H1 (cell line): Measurements from ENCODE around the gene AOPEP. TPM values are rescaled to one million over a fixed set of nuclear protein-coding genes. Genes with fewer than 3 reads are reported as not detected.
A peak's percentile ranks its signal among the peaks of the same experiment; 100 is the strongest.

Source experiments
- CTCF ChIA-PET: fragments of 300-600 bp; sonication (Branson Sonifier 250); formaldehyde crosslinking; loops from one replicate; lab custom pipeline; 2021; ENCODE audit not compliant: partially characterized antibody; lab: Charles Lee
- POLR2A ChIA-PET: fragments of 300-600 bp; sonication (Branson Sonifier 250); formaldehyde crosslinking; loops from one replicate; lab custom pipeline; 2021; ENCODE audit warnings: inconsistent platforms; ENCODE audit not compliant: partially characterized antibody; lab: Charles Lee
- DNase-seq, 2 experiments: peaks; one replicate each; pipeline versions ENCODE4 v3.0.0 to v3.0.0-alpha.2; 2010 to 2022; ENCODE audit warnings: low spot score in 2 of 2, low read depth in 1 of 2, mixed read lengths in 1 of 2
- FAIRE-seq: peaks from 2 replicates; lab custom pipeline; 2011; peaks lifted over from hg19 to GRCh38; lab: Jason Lieb, UNC
- H2AFZ ChIP-seq: 2 replicates; pipeline ENCODE4 v1.8.1; 2012; ENCODE audit warnings: low read length, inconsistent platforms
- H2AK5ac ChIP-seq: 2 replicates; pipeline ENCODE4 v1.6.1; 2013; ENCODE audit warnings: low read depth, low read length
- H2BK120ac ChIP-seq: replicated peaks from 2 replicates; pipeline ENCODE3; 2013; ENCODE audit warnings: low read depth, low read length, inconsistent platforms
- H2BK12ac ChIP-seq: 2 replicates; pipeline ENCODE4 v1.6.1; 2013; ENCODE audit warnings: low read depth, low read length
- H2BK15ac ChIP-seq: 2 replicates; pipeline ENCODE4 v1.6.1; 2013; ENCODE audit warnings: low read length
- H2BK20ac ChIP-seq: 2 replicates; pipeline ENCODE4 v1.6.1; 2013; ENCODE audit warnings: low read length
- H2BK5ac ChIP-seq: 2 replicates; pipeline ENCODE4 v1.6.1; 2013; ENCODE audit warnings: low read depth, low read length
- H3K14ac ChIP-seq: 2 replicates; pipeline ENCODE4 v1.6.1; 2013; ENCODE audit warnings: inconsistent platforms; ENCODE audit not compliant: insufficient read length
- H3K18ac ChIP-seq: 2 replicates; pipeline ENCODE4 v1.6.1; 2013; ENCODE audit warnings: low read length; ENCODE audit errors: extremely low read depth
- H3K23ac ChIP-seq: 2 replicates; pipeline ENCODE4 v1.6.1; 2013; ENCODE audit warnings: inconsistent platforms; ENCODE audit not compliant: insufficient read length
- H3K23me2 ChIP-seq: 2 replicates; pipeline ENCODE4 v1.6.1; 2013; ENCODE audit warnings: low read depth, low read length
- H3K27ac ChIP-seq: 2 replicates; pipeline ENCODE4 v1.6.1; 2011; ENCODE audit warnings: low read depth, low read length, inconsistent platforms
- H3K27me3 ChIP-seq, 4 experiments: replicated peaks in 1 of 4; 1 replicate in 1 of 4; 2 replicates in 3 of 4; pipeline versions ENCODE4 v1.6.1 to v1.8.1; 2011 to 2013; ENCODE audit warnings: low read length in 3 of 4, mild to moderate bottlenecking in 3 of 4, inconsistent platforms in 2 of 4, mixed read lengths in 2 of 4, moderate library complexity in 1 of 4; ENCODE audit not compliant: control insufficient read depth in 3 of 4, insufficient read depth in 3 of 4; ENCODE audit errors: extremely low read depth in 1 of 4
- H3K36me3 ChIP-seq, 4 experiments: 2 replicates each; pipeline versions ENCODE4 v1.6.1 to v1.8.1; 2011 to 2013; ENCODE audit warnings: mild to moderate bottlenecking in 4 of 4, low read length in 3 of 4, moderate library complexity in 2 of 4, control low read depth in 1 of 4, inconsistent platforms in 1 of 4; ENCODE audit not compliant: insufficient read depth in 4 of 4, control insufficient read depth in 2 of 4
- H3K4ac ChIP-seq: replicated peaks from 2 replicates; pipeline ENCODE3; 2013; ENCODE audit warnings: low read length, low read depth, mixed read lengths, inconsistent platforms; ENCODE audit not compliant: insufficient read length
- H3K4me1 ChIP-seq, 4 experiments: replicated peaks in 1 of 4; 1 replicate in 1 of 4; 2 replicates in 3 of 4; pipeline versions ENCODE4 v1.6.1 to v1.8.1; 2011 to 2013; ENCODE audit warnings: low read length in 3 of 4, inconsistent platforms in 2 of 4, mixed read lengths in 1 of 4; ENCODE audit not compliant: insufficient read depth in 4 of 4, control insufficient read depth in 3 of 4
- H3K4me2 ChIP-seq, 2 experiments: 2 replicates each; pipeline versions ENCODE4 v1.6.1 to v1.8.1; 2011 to 2013; ENCODE audit warnings: low read depth in 2 of 2, low read length in 2 of 2, control low read depth in 1 of 2, inconsistent platforms in 1 of 2, mild to moderate bottlenecking in 1 of 2; ENCODE audit not compliant: insufficient read depth in 1 of 2
- H3K4me3 ChIP-seq, 4 experiments: fragments of 200-600, 300-600 bp in 1 of 4; sonication (generic), shearing (Covaris generic), sonication (Bioruptor Twin) in 1 of 4; 2 replicates each; pipeline versions ENCODE4 v1.5.1 to v1.8.1; 2011 to 2016; ENCODE audit warnings: low read length in 4 of 4, low read depth in 3 of 4, control low read depth in 2 of 4, inconsistent platforms in 2 of 4, mild to moderate bottlenecking in 2 of 4, mixed read lengths in 1 of 4, moderate library complexity in 1 of 4; ENCODE audit not compliant: insufficient read depth in 2 of 4; ENCODE audit errors: extremely low read depth in 1 of 4
- H3K56ac ChIP-seq: replicated peaks from 2 replicates; pipeline ENCODE3; 2013; ENCODE audit warnings: low read depth, mild to moderate bottlenecking, mixed read lengths, low read length, inconsistent platforms; ENCODE audit not compliant: insufficient read length
- H3K79me1 ChIP-seq: 2 replicates; pipeline ENCODE4 v1.6.1; 2013; ENCODE audit warnings: low read depth, low read length, control low read depth
- H3K79me2 ChIP-seq, 2 experiments: 2 replicates each; pipeline versions ENCODE4 v1.6.1 to v1.8.1; 2012 to 2013; ENCODE audit warnings: low read length in 2 of 2, mild to moderate bottlenecking in 2 of 2, inconsistent platforms in 1 of 2; ENCODE audit not compliant: insufficient read depth in 2 of 2, control insufficient read depth in 1 of 2
- H3K9ac ChIP-seq, 4 experiments: replicated peaks in 1 of 4; 1 replicate in 1 of 4; 2 replicates in 3 of 4; pipeline versions ENCODE4 v1.6.1 to v1.8.1; 2011 to 2013; ENCODE audit warnings: low read depth in 3 of 4, low read length in 3 of 4, control low read depth in 2 of 4, mild to moderate bottlenecking in 2 of 4, moderate library complexity in 2 of 4, inconsistent platforms in 1 of 4; ENCODE audit errors: extremely low read depth in 1 of 4
- H3K9me3 ChIP-seq, 2 experiments: 2 replicates each; pipeline versions ENCODE4 v1.6.1 to v1.8.1; 2012 to 2013; ENCODE audit warnings: mild to moderate bottlenecking in 2 of 2, moderate library complexity in 2 of 2, control low read depth in 1 of 2, inconsistent platforms in 1 of 2, low read depth in 1 of 2, low read length in 1 of 2, mixed read lengths in 1 of 2; ENCODE audit not compliant: insufficient read depth in 2 of 2
- H4K20me1 ChIP-seq, 2 experiments: replicated peaks in 1 of 2; 2 replicates each; pipeline versions ENCODE3 to v1.8.1; 2011 to 2013; ENCODE audit warnings: inconsistent platforms in 2 of 2, low read length in 2 of 2, mild to moderate bottlenecking in 1 of 2; ENCODE audit not compliant: insufficient read depth in 2 of 2, control insufficient read depth in 1 of 2
- H4K5ac ChIP-seq: 2 replicates; pipeline ENCODE4 v1.6.1; 2013; ENCODE audit warnings: low read length, low read depth, mixed read lengths, inconsistent platforms; ENCODE audit not compliant: insufficient read length
- H4K8ac ChIP-seq: 2 replicates; pipeline ENCODE4 v1.8.0; 2013; ENCODE audit warnings: mild to moderate bottlenecking, moderate library complexity, low read length, inconsistent platforms; ENCODE audit not compliant: insufficient read depth; ENCODE audit errors: extremely low read depth
- H4K91ac ChIP-seq: replicated peaks from 2 replicates; pipeline ENCODE3; 2013; ENCODE audit warnings: low read length, mixed read lengths, inconsistent platforms; ENCODE audit not compliant: insufficient read length
- ATF2 ChIP-seq: IDR thresholded peaks from 2 replicates; pipeline ENCODE4 v1.6.1; 2012; ENCODE audit warnings: low read length, inconsistent platforms
- BRCA1 ChIP-seq: IDR thresholded peaks from 2 replicates; pipeline ENCODE4 v1.6.1; 2012; ENCODE audit warnings: low read depth, low read length, improper control_type of control experiment
- CTCF ChIP-seq, 3 experiments: IDR thresholded peaks; 1 replicate in 2 of 3; 2 replicates in 1 of 3; pipeline versions ENCODE4 v1.5.1 to v1.6.1; 2011; ENCODE audit warnings: low read length in 3 of 3, mild to moderate bottlenecking in 3 of 3, inconsistent platforms in 2 of 3, low read depth in 1 of 3, moderate library complexity in 1 of 3; ENCODE audit not compliant: insufficient read depth in 1 of 3; ENCODE audit errors: control extremely low read depth in 1 of 3
- EP300 ChIP-seq, 2 experiments: IDR thresholded peaks; 1 replicate in 1 of 2; 2 replicates in 1 of 2; pipeline ENCODE4 v1.6.1; 2011 to 2012; ENCODE audit warnings: low read depth in 2 of 2, low read length in 2 of 2, mild to moderate bottlenecking in 2 of 2, borderline replicate concordance in 1 of 2, inconsistent platforms in 1 of 2, moderate library complexity in 1 of 2
- WGBS, 2 experiments: shearing (Covaris generic) in 1 of 2; methylation state at CpG; one replicate each; pipeline versions ENCODE4 v1.1.6 to v1.1.7; 2013 to 2015; ENCODE audit warnings: low lambda C conversion rate in 2 of 2, mixed read lengths in 2 of 2, inconsistent platforms in 1 of 2, low coverage in 1 of 2, missing lambda C conversion rate in 1 of 2; ENCODE audit not compliant: insufficient replicate concordance in 2 of 2, insufficient coverage in 1 of 2, insufficient read length in 1 of 2; ENCODE audit errors: extremely low coverage in 1 of 2, missing lambda C conversion rate in 1 of 2; 5-methylcytosine and 5-hydroxymethylcytosine counted together
- polyA plus RNA-seq, 7 experiments: library from polyadenylated mRNA; depleted of rRNA in 3 of 7; stranded (reverse) in 5 of 7; unstranded in 2 of 7; fragments of >200 nt in 5 of 7; fragments of 200-250 nt in 2 of 7; gene quantifications; 1 replicate in 5 of 7; 2 replicates in 1 of 7; 4 replicates in 1 of 7; pipeline versions ENCODE4 v1.2.1 to v1.2.3, GENCODE V29; 2011 to 2013; ENCODE audit warnings: missing spikeins in 2 of 7, mixed read lengths in 2 of 7
- total RNA-seq: library from RNA; stranded (reverse); fragmentation: NEBNext Ultra II Directional; extraction: Animal tissue kit (Norgen Biotek cat#: 25700); gene quantifications from 2 replicates; pipeline ENCODE4 v1.2.1, GENCODE V29; 2021

Gene AOPEP
- total and polyA plus RNA-seq, 2 of the 8 experiments (the other 6 are each of a cell fraction or from before 2014, with no cell fraction given): 6.1 to 14.3 TPM

DNA sequence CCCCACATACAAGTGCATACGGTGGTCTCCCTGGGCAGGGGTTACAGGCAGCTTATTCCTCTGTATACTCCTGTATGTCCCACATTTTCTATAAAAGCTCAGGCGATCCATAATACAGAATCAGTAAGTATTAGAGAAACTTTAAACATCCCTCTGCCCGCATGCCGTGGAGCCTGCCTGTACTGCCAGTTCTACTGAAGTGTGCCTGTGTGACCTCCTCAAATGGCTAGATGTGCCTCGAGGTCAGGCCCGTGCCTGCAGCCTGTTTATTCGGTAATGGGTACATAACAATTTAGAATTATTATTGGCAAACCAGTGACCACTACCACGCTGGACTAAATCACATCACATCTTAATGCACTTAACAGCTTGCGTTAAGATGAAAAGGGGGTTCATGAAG, 400.2 kb downstream of the AOPEP start:
- H3K36me3 ChIP-seq: no peaks in the 10 kb centered on the region

More for the DNA sequence above, 400.2 kb downstream of the AOPEP start:
- Histone ChIP-seq H3K18ac (no peak overlapping the region), H3K4me1 (peaks cover 3 to 23% (median 13%) of the 10 kb centered on the region in 4 experiments; a peak in 6 of 7 replicates), H2BK15ac (no peak overlapping the region; the same call in 1 of the 2 replicates), H2AK5ac (no peak overlapping the region), H4K5ac (no peak overlapping the region), H3K79me2 (no peaks in the 10 kb centered on the region), H2AFZ (no peak overlapping the region), H3K9ac (no peak overlapping the region), H3K56ac (no peak overlapping the region), H3K4me2 (0 out of 4 replicates have a peak overlapping the region, but pooled peaks of 1 of the 2 experiments have one; percentile 7), H3K14ac (no peak overlapping the region), H2BK120ac (no peak overlapping the region), H3K9me3 (no peaks in the 10 kb centered on the region), H3K4me3 (peak overlapping the region in 1 of 4 experiments; percentile 58; a peak in 1 of 8 replicates), H4K91ac (no peak overlapping the region), H4K20me1 (no peaks in the 10 kb centered on the region), H2BK12ac (no peak overlapping the region), H3K79me1 (no peaks in the 10 kb centered on the region), H3K27ac (no peak overlapping the region), H3K23me2 (no peaks in the 10 kb centered on the region), H3K27me3 (no peaks in the 10 kb centered on the region), H4K8ac (no peak overlapping the region), H2BK5ac (no peak overlapping the region), H2BK20ac (no peak overlapping the region), H3K23ac (no peak overlapping the region), H3K4ac (no peak overlapping the region)
- TF ChIP-seq EP300 (IDR thresholded peaks at IDR 0.05; ENCODE audit: borderline replicate concordance in 1 of 2, low read depth in 2 of 2, low read length in 2 of 2) (no peak), BRCA1 (no peak), ATF2 (no peak), CTCF (IDR thresholded peaks at IDR 0.05; ENCODE audit: control extremely low read depth in 1 of 3, insufficient read depth in 1 of 3, low read depth in 1 of 3, low read length in 3 of 3) (no peak)
- WGBS, 2 experiments: 93% methylated on average over 9 of the region's 9 CpGs; no CpG with 5 or more reads in 1 of the 2 experiments
- ChIA-PET POLR2A (interaction anchor here (0.8 kb wide), 1 partner anchor 41 kb away, joined by 3 read pairs; no protein-coding TSS in a partner anchor), CTCF (interaction anchor here (0.8 to 13.7 kb wide), 32 partner anchors 8 to 651 kb away, joined by 3 to 209 read pairs (median 6); partner anchors contain the start of gene PCAT7)
- FAIRE-seq: no peak
- DNase-seq: no peak
